K562 (cell line): ENCODE measurements around the gene UNC13A. TPM values are rescaled to one million over a fixed set of nuclear protein-coding genes. Genes with fewer than 3 reads are reported as not detected.

ENCODE experiments used
- AFF1 ChIP-seq, 2 experiments: fragments of 450-650 bp; IDR thresholded peaks; 2 replicates each; pipeline ENCODE4 v1.6.1; 2018; ENCODE audit warnings: mild to moderate bottlenecking in 2 of 2, low read depth in 1 of 2; ENCODE audit not compliant: partially characterized antibody in 2 of 2
- ATF7 ChIP-seq: fragments of 450-650 bp; IDR thresholded peaks from 2 replicates; pipeline ENCODE4 v1.7.1; 2014; ENCODE audit warnings: mild to moderate bottlenecking, moderate library complexity
- CBX5 ChIP-seq: IDR thresholded peaks from 2 replicates; pipeline ENCODE4 v1.6.1; 2014; ENCODE audit warnings: low read depth, borderline replicate concordance
- CHD2 ChIP-seq: IDR thresholded peaks from 2 replicates; pipeline ENCODE4 v1.6.1; 2011; ENCODE audit warnings: low read depth, low read length
- CTBP1 ChIP-seq: fragments of 450-650 bp; IDR thresholded peaks from 2 replicates; pipeline ENCODE4 v1.6.1; 2016; ENCODE audit warnings: borderline replicate concordance
- E2F1 ChIP-seq: sonication (generic); formaldehyde crosslinking; IDR thresholded peaks from 2 replicates; pipeline ENCODE4 v1.8.1; 2023; ENCODE audit warnings: mild to moderate bottlenecking, missing genetic modification reagents, moderate library complexity
- FOXK1 ChIP-seq: sonication (generic); formaldehyde crosslinking; IDR thresholded peaks from 2 replicates; pipeline ENCODE4 v1.8.0; 2022; ENCODE audit warnings: missing genetic modification reagents, mild to moderate bottlenecking, borderline replicate concordance
- HDAC8 ChIP-seq: fragments of 450-650 bp; IDR thresholded peaks from 2 replicates; pipeline ENCODE4 v1.6.1; 2016; ENCODE audit warnings: mild to moderate bottlenecking, missing genetic modification characterization, moderate library complexity, missing compliant biosample characterization
- ILK ChIP-seq: fragments of 450-650 bp; IDR thresholded peaks from 2 replicates; pipeline ENCODE4 v1.6.1; 2016; ENCODE audit warnings: missing genetic modification characterization, low read depth, mild to moderate bottlenecking, missing compliant biosample characterization, moderate library complexity, borderline replicate concordance
- KDM4B ChIP-seq, 2 experiments: fragments of 450-650 bp in 1 of 2; sonication (generic) in 1 of 2; IDR thresholded peaks; 2 replicates each; pipeline ENCODE4 v1.6.1; 2016 to 2017; ENCODE audit warnings: borderline replicate concordance in 2 of 2, antibody characterized with exemption in 1 of 2, low read depth in 1 of 2, mild to moderate bottlenecking in 1 of 2
- L3MBTL2 ChIP-seq: fragments of 450-650 bp; IDR thresholded peaks from 2 replicates; pipeline ENCODE4 v1.6.1; 2016; ENCODE audit warnings: mild to moderate bottlenecking, moderate library complexity
- NONO ChIP-seq, 2 experiments: fragments of 200-400 bp in 1 of 2; fragments of 450-650 bp in 1 of 2; formaldehyde crosslinking in 1 of 2; IDR thresholded peaks; 2 replicates each; pipeline ENCODE4 v1.6.1; 2017; ENCODE audit warnings: low read depth in 2 of 2, mild to moderate bottlenecking in 2 of 2, moderate library complexity in 2 of 2, low read length in 1 of 2
- RAD51 ChIP-seq: fragments of 450-650 bp; IDR thresholded peaks from 2 replicates; pipeline ENCODE4 v1.7.1; 2016; ENCODE audit warnings: low read depth, mild to moderate bottlenecking, borderline replicate concordance
- RUNX1 ChIP-seq: sonication (generic); IDR thresholded peaks from 2 replicates; pipeline ENCODE4 v1.6.1; 2016; ENCODE audit warnings: antibody characterized with exemption, low read depth
- SIRT6 ChIP-seq: IDR thresholded peaks from one replicate; pipeline ENCODE4 v1.6.1; 2012; ENCODE audit warnings: low read depth, mild to moderate bottlenecking, control low read depth, inconsistent platforms, low read length, moderate library complexity
- SMC3 ChIP-seq: conservative IDR thresholded peaks from 2 replicates; pipeline ENCODE4 v1.6.1; 2011; ENCODE audit warnings: low read depth, low read length, improper control_type of control experiment; ENCODE audit not compliant: insufficient read depth
- SP1 ChIP-seq: sonication (generic); formaldehyde crosslinking; IDR thresholded peaks from 2 replicates; pipeline ENCODE4 v1.8.1; 2022; ENCODE audit warnings: mild to moderate bottlenecking, missing genetic modification reagents
- STAG1 ChIP-seq: sonication (generic); formaldehyde crosslinking; IDR thresholded peaks from 2 replicates; pipeline ENCODE4 v1.5.0; 2020; ENCODE audit warnings: missing genetic modification reagents, borderline replicate concordance
- TOE1 ChIP-seq, 2 experiments: fragments of 450-650 bp in 1 of 2; sonication (generic) in 1 of 2; formaldehyde crosslinking in 1 of 2; IDR thresholded peaks; 2 replicates each; pipeline versions ENCODE4 v1.7.1 to v1.8.0; 2016 to 2022; ENCODE audit warnings: borderline replicate concordance in 2 of 2, mild to moderate bottlenecking in 2 of 2, antibody characterized with exemption in 1 of 2, inconsistent platforms in 1 of 2, low read depth in 1 of 2, missing genetic modification reagents in 1 of 2, moderate library complexity in 1 of 2
- ZNF23 ChIP-seq: fragments of 250-450 bp; sonication (Bioruptor Pico); IDR thresholded peaks from 2 replicates; pipeline ENCODE4 v1.4.0; 2020; ENCODE audit warnings: mild to moderate bottlenecking
- polyA plus RNA-seq, 8 experiments: library from polyadenylated mRNA; depleted of rRNA in 4 of 8; stranded (reverse) in 5 of 8; unstranded in 3 of 8; fragments of >200 nt; fragmentation: Nextera tagmentation in 2 of 8; fragmentation: Illumina TruSeq in 1 of 8; extraction: Ambion mirVana in 2 of 8; extraction: Trizol in 1 of 8; gene quantifications; 2 replicates each; pipeline versions ENCODE4 v1.2.1 to v1.2.3, GENCODE V29; 2011 to 2014; ENCODE audit warnings: inconsistent platforms in 1 of 8, missing spikeins in 1 of 8
- total RNA-seq, 7 experiments: library from RNA; depleted of rRNA in 6 of 7; stranded (reverse); fragments of >200 nt in 6 of 7; fragmentation: Illumina TruSeq in 2 of 7; extraction: Trizol in 2 of 7; gene quantifications; 2 replicates each; pipeline versions ENCODE4 v1.2.1 to v1.2.3, GENCODE V29; 2011 to 2021; ENCODE audit warnings: low replicate concordance in 1 of 7

Gene UNC13A
- total and polyA plus RNA-seq, 9 of the 15 experiments (the other 6 are each of a cell fraction or from before 2014, with no cell fraction given): 0.03 to 1.0 (median 0.25) TPM

GRCh38 chr19:17605761-17606589, 82.2 kb downstream of the UNC13A start (continued):
- 0 out of 4 replicates have a peak, but pooled peaks of 1 of the 2 experiments have one; percentile 70 for TF ChIP-seq KDM4B (IDR thresholded peaks at IDR 0.05; ENCODE audit: borderline replicate concordance in 2 of 2, low read depth in 1 of 2)
- TF ChIP-seq FOXK1 (CRISPR knock-in tag): peak; percentile 69; the same call in 1 of the 2 replicates
- TF ChIP-seq ILK (tag): no peak
- no peak for TF ChIP-seq SIRT6
- TF ChIP-seq CHD2: 0 out of 2 replicates have a peak, but pooled peaks have one; percentile 52
- TF ChIP-seq SP1 (CRISPR knock-in tag): peak; percentile 99
- peak; percentile 41; the same call in 1 of the 2 replicates for TF ChIP-seq RAD51
- TF ChIP-seq ZNF23 (CRISPR knock-in tag): no peak
- TF ChIP-seq STAG1: peak; percentile 70
- no peak for TF ChIP-seq AFF1 (IDR thresholded peaks at IDR 0.05; ENCODE audit: low read depth in 1 of 2, partially characterized antibody in 2 of 2)
- TF ChIP-seq E2F1 (CRISPR knock-in tag): peak; percentile 92
- peak; percentile 99 for TF ChIP-seq CTBP1
- peak; percentile 39; the same call in 1 of the 2 replicates for TF ChIP-seq CBX5
- TF ChIP-seq HDAC8 (tag): peak; percentile 45; the same call in 1 of the 2 replicates
- peak; percentile 79 for TF ChIP-seq SMC3
- peak; percentile 100 for TF ChIP-seq L3MBTL2
- peak; percentile 67 to 95 for TF ChIP-seq NONO (IDR thresholded peaks at IDR 0.05; ENCODE audit: low read depth in 2 of 2, low read length in 1 of 2)
- TF ChIP-seq ATF7: peak; percentile 93
- TF ChIP-seq TOE1 (IDR thresholded peaks at IDR 0.05; ENCODE audit: borderline replicate concordance): 0 out of 2 replicates have a peak, but pooled peaks have one; percentile 13
- TF ChIP-seq TOE1 (CRISPR knock-in tag; IDR thresholded peaks at IDR 0.05; ENCODE audit: borderline replicate concordance, low read depth): peak; percentile 97
- 0 out of 2 replicates have a peak, but pooled peaks have one; percentile 14 for TF ChIP-seq RUNX1
